Liver (tissue), 9 donors: ENCODE results near the gene PIEZO1. TPM values are rescaled to one million over a fixed set of nuclear protein-coding genes. Genes with fewer than 3 reads are reported as not detected.

Experiments used
- DNase-seq: peaks from one replicate; pipeline ENCODE4 v3.0.0-alpha.2; 2017; ENCODE audit warnings: low spot score
- H3K27ac ChIP-seq, 2 donors: one replicate each; pipeline ENCODE4 v1.7.0; 2013; ENCODE audit warnings: inconsistent platforms in 2 of 2, low read length in 2 of 2, control low read depth in 1 of 2, low read depth in 1 of 2, mild to moderate bottlenecking in 1 of 2
- H3K27me3 ChIP-seq, 4 donors: one replicate each; pipeline versions ENCODE4 v1.6.1 to v1.7.0; 2013; ENCODE audit warnings: low read length in 3 of 4, inconsistent platforms in 1 of 4, mild to moderate bottlenecking in 1 of 4, moderate library complexity in 1 of 4; ENCODE audit not compliant: control insufficient read depth in 4 of 4, insufficient read depth in 4 of 4
- H3K36me3 ChIP-seq, 4 donors: one replicate each; pipeline versions ENCODE4 v1.6.1 to v1.7.0; 2013; ENCODE audit warnings: low read length in 3 of 4, mild to moderate bottlenecking in 3 of 4, low read depth in 1 of 4, moderate library complexity in 1 of 4; ENCODE audit not compliant: control insufficient read depth in 4 of 4, insufficient read depth in 3 of 4
- H3K4me1 ChIP-seq, 4 donors: one replicate each; pipeline versions ENCODE4 v1.6.1 to v1.7.0; 2013; ENCODE audit warnings: low read length in 3 of 4, mild to moderate bottlenecking in 3 of 4, moderate library complexity in 1 of 4; ENCODE audit not compliant: control insufficient read depth in 4 of 4, insufficient read depth in 4 of 4
- H3K4me3 ChIP-seq, 3 donors: one replicate each; pipeline versions ENCODE4 v1.6.1 to v1.7.0; 2013; ENCODE audit warnings: low read length in 3 of 3, control low read depth in 1 of 3, low read depth in 1 of 3, mild to moderate bottlenecking in 1 of 3
- H3K9ac ChIP-seq, 2 donors: one replicate each; pipeline ENCODE4 v1.7.0; 2013; ENCODE audit warnings: low read length in 2 of 2, mild to moderate bottlenecking in 2 of 2, moderate library complexity in 2 of 2, control low read depth in 1 of 2, low read depth in 1 of 2
- H3K9me3 ChIP-seq, 4 donors: one replicate each; pipeline versions ENCODE4 v1.6.1 to v1.7.0; 2013; ENCODE audit warnings: low read length in 3 of 4; ENCODE audit not compliant: control insufficient read depth in 4 of 4
- ATF3 ChIP-seq: IDR thresholded peaks from 2 replicates; pipeline ENCODE4 v1.6.1; 2016; ENCODE audit warnings: antibody characterized with exemption
- CTCF ChIP-seq: fragments of 150-350 bp; IDR thresholded peaks from 2 replicates; pipeline ENCODE4 v1.5.1; 2017; ENCODE audit warnings: improper control_type of control experiment, low read depth, low read length; ENCODE audit not compliant: missing input control
- EGR1 ChIP-seq, 2 donors: IDR thresholded peaks; 2 replicates each; pipeline ENCODE4 v1.6.1; 2016 to 2018; ENCODE audit warnings: antibody characterized with exemption in 2 of 2, low read depth in 2 of 2
- FOXA2 ChIP-seq: IDR thresholded peaks from 2 replicates; pipeline ENCODE4 v1.6.1; 2016; ENCODE audit warnings: antibody characterized with exemption
- HNF4A ChIP-seq, 2 donors: conservative IDR thresholded peaks; 2 replicates each; pipeline ENCODE4 v1.6.1; 2016; ENCODE audit warnings: antibody characterized with exemption in 2 of 2, mild to moderate bottlenecking in 2 of 2
- HNF4G ChIP-seq: IDR thresholded peaks from 2 replicates; pipeline ENCODE4 v1.6.1; 2016; ENCODE audit warnings: antibody characterized with exemption
- MAX ChIP-seq: IDR thresholded peaks from 2 replicates; pipeline ENCODE4 v1.6.1; 2016; ENCODE audit warnings: antibody characterized with exemption
- NR2F2 ChIP-seq: IDR thresholded peaks from 2 replicates; pipeline ENCODE4 v1.6.1; 2016; ENCODE audit warnings: antibody characterized with exemption
- RAD21 ChIP-seq, 2 donors: IDR thresholded peaks; 2 replicates each; pipeline ENCODE4 v1.6.1; 2016; ENCODE audit warnings: antibody characterized with exemption in 2 of 2, mild to moderate bottlenecking in 2 of 2
- REST ChIP-seq: IDR thresholded peaks from 2 replicates; pipeline ENCODE4 v1.6.1; 2016; ENCODE audit warnings: antibody characterized with exemption, mild to moderate bottlenecking
- SP1 ChIP-seq: IDR thresholded peaks from 2 replicates; pipeline ENCODE4 v1.6.1; 2018; ENCODE audit warnings: antibody characterized with exemption, mild to moderate bottlenecking
- TAF1 ChIP-seq: conservative IDR thresholded peaks from 2 replicates; pipeline ENCODE4 v1.6.1; 2016; ENCODE audit warnings: antibody characterized with exemption, mild to moderate bottlenecking
- YY1 ChIP-seq: IDR thresholded peaks from 2 replicates; pipeline ENCODE4 v1.6.1; 2016; ENCODE audit warnings: antibody characterized with exemption, mild to moderate bottlenecking
- ZBTB33 ChIP-seq: IDR thresholded peaks from 2 replicates; pipeline ENCODE4 v1.6.1; 2016; ENCODE audit warnings: antibody characterized with exemption
- WGBS: extraction: QIAGEN DNeasy Blood & Tissue Kit; methylation state at CpG from one replicate; pipeline ENCODE4 v1.1.7; 2013; 5-methylcytosine and 5-hydroxymethylcytosine counted together
- polyA plus RNA-seq, 2 donors: library from polyadenylated mRNA; stranded (reverse) in 1 of 2; unstranded in 1 of 2; fragments of 200-250 nt in 1 of 2; fragments of >200 nt in 1 of 2; fragmentation: Nextera tagmentation in 1 of 2; extraction: Ambion mirVana in 1 of 2; gene quantifications; one replicate each; pipeline versions ENCODE4 v1.2.1 to v1.2.3, GENCODE V29; 2013 to 2015
- total RNA-seq, 2 donors: library from RNA; depleted of rRNA; stranded (reverse); fragments of >200 nt; gene quantifications; one replicate each; pipeline ENCODE4 v1.2.3, GENCODE V29; 2014
- donor health status: healthy.
- donor health status: healthy.
- donor health status: healthy.
- donor health status: healthy.
- donor health status: healthy.

Gene PIEZO1
- total and polyA plus RNA-seq, 4 donors, result 15.3 to 74.7 (median 59.2) TPM

- H3K4me3 ChIP-seq, result no peak overlapping the region
- H3K9ac ChIP-seq, result no peak overlapping the region
- 90% methylated on average over 42 of the region's 42 CpGs for WGBS
- H3K27me3 ChIP-seq, result no peaks in the 10 kb centered on the region
- H3K9me3 ChIP-seq, result no peaks in the 10 kb centered on the region
- no peak for DNase-seq
- peaks cover 12 to 62% (median 21%) of the 10 kb centered on the region in 4 donors for H3K36me3 ChIP-seq
- no peaks in the 10 kb centered on the region for H3K4me1 ChIP-seq
- TF ChIP-seq YY1 (no peak), ZBTB33 (no peak), HNF4A (conservative IDR thresholded peaks at IDR 0.05) (no peak), ATF3 (no peak), TAF1 (no peak), REST (no peak), SP1 (no peak), RAD21 (IDR thresholded peaks at IDR 0.05) (no peak), HNF4G (no peak), EGR1 (IDR thresholded peaks at IDR 0.05; ENCODE audit: low read depth in 2 of 2) (no peak), CTCF (no peak), FOXA2 (no peak), NR2F2 (no peak), MAX (no peak)
- no peak overlapping the region for H3K27ac ChIP-seq
These were observed 70.4 kb downstream of the PIEZO1 start for GRCh38 chr16:88714420-88715302.
